ENCODE measurements around the gene DIPK1B. TPM values are rescaled to one million over a fixed set of nuclear protein-coding genes. Genes with fewer than 3 reads are reported as not detected.

Gene DIPK1B
- polyA plus RNA-seq, 1 of the 3 experiments (the other 2 are of a cell fraction): 24.5 TPM

- Histone ChIP-seq H3K9me3 (no peaks in the 10 kb centered on the region), H3F3A (replicated peaks; ENCODE audit: insufficient read depth) (peaks cover 24% of the 10 kb centered on the region), H4K20me1 (ENCODE audit: insufficient read depth) (peaks cover 70% of the 10 kb centered on the region), H2AFZ (ENCODE audit: low read depth) (no peak overlapping the region), H3K27ac (ENCODE audit: low read depth in 2 of 2, low read length in 1 of 2) (no peak overlapping the region; a peak in 1 of 4 replicates), H3K79me2 (ENCODE audit: insufficient read depth) (peaks cover 46% of the 10 kb centered on the region), H3K4me2 (no peak overlapping the region; the same call in 1 of the 2 replicates), H3K9ac (no peak overlapping the region), H3K9me2 (no peaks in the 10 kb centered on the region), H3K36me3 (replicated peaks in 1 of 2; ENCODE audit: control insufficient read depth in 1 of 2, insufficient read depth in 2 of 2, low read length in 1 of 2) (peaks cover 25 to 38% of the 10 kb centered on the region in 2 experiments), H3K4me3 (ENCODE audit: low read depth in 2 of 2, low read length in 1 of 2) (no peak overlapping the region), H3K4me1 (ENCODE audit: control insufficient read depth in 1 of 2, insufficient read depth in 2 of 2, low read depth in 1 of 2, low read length in 1 of 2) (peaks cover 10 to 25% of the 10 kb centered on the region in 2 experiments; a peak in 2 of 4 replicates), H3K27me3 (ENCODE audit: insufficient read depth) (no peaks in the 10 kb centered on the region)
- WGBS (ENCODE audit: low lambda C conversion rate): 93% methylated on average over 6 of the region's 8 CpGs
- ChIA-PET POLR2A (interaction anchor here (1.0 kb wide), 1 partner anchor 10 kb away, joined by 6 read pairs; no protein-coding TSS in a partner anchor), CTCF (interaction anchor here (0.7 kb wide), 1 partner anchor 40 kb away, joined by 3 read pairs; no protein-coding TSS in a partner anchor)
- no peak for TF ChIP-seq JUND (IDR thresholded peaks at IDR 0.05)
- no peak for DNase-seq
Measured at GRCh38 chr9:136723989-136724388, 11.6 kb downstream of the DIPK1B start.

GRCh38 chr9:136724772-136725171 is 12.4 kb downstream of the DIPK1B start:
- Histone ChIP-seq H3K79me2 (ENCODE audit: insufficient read depth) (peaks cover 54% of the 10 kb centered on the region), H4K20me1 (ENCODE audit: insufficient read depth) (peaks cover 70% of the 10 kb centered on the region)

GRCh38 chr9:136725612-136726011 is 13.2 kb downstream of the DIPK1B start:
- Histone ChIP-seq H3K4me1 (ENCODE audit: control insufficient read depth in 1 of 2, insufficient read depth in 2 of 2, low read depth in 1 of 2, low read length in 1 of 2) (peaks cover 12 to 28% of the 10 kb centered on the region in 2 experiments; a peak in 2 of 4 replicates), H3K79me2 (ENCODE audit: insufficient read depth) (peaks cover 62% of the 10 kb centered on the region), H2AFZ (ENCODE audit: low read depth) (no peak overlapping the region), H3K4me3 (ENCODE audit: low read depth in 2 of 2, low read length in 1 of 2) (0 out of 4 replicates have a peak overlapping the region, but pooled peaks of 1 of the 2 experiments have one; percentile 83), H3K9me3 (no peaks in the 10 kb centered on the region), H3K27me3 (ENCODE audit: insufficient read depth) (no peaks in the 10 kb centered on the region), H3F3A (replicated peaks; ENCODE audit: insufficient read depth) (peaks cover 24% of the 10 kb centered on the region), H3K9ac (peak overlapping the region; percentile 95; the same call in 1 of the 2 replicates), H3K4me2 (peak overlapping the region; percentile 84), H3K36me3 (replicated peaks in 1 of 2; ENCODE audit: control insufficient read depth in 1 of 2, insufficient read depth in 2 of 2, low read length in 1 of 2) (peaks cover 25 to 36% of the 10 kb centered on the region in 2 experiments), H3K9me2 (no peaks in the 10 kb centered on the region), H4K20me1 (ENCODE audit: insufficient read depth) (peaks cover 69% of the 10 kb centered on the region), H3K27ac (ENCODE audit: low read depth in 2 of 2, low read length in 1 of 2) (peak overlapping the region; percentile 49 to 58; a peak in 3 of 4 replicates)
- 0 out of 2 replicates have a peak, but pooled peaks have one; percentile 14 for TF ChIP-seq TCF12 (IDR thresholded peaks at IDR 0.05)
- TF ChIP-seq TAF1 (IDR thresholded peaks at IDR 0.05; ENCODE audit: borderline replicate concordance, low read depth, low read length): no peak
- no peak for DNase-seq
- POLR2A ChIA-PET: interaction anchor here (5.2 kb wide), 1 partner anchor 11 kb away, joined by 51 read pairs; no protein-coding TSS in a partner anchor
- CTCF ChIA-PET: interaction anchor here (0.8 to 6.8 kb wide), 3 partner anchors 10 to 193 kb away, joined by 3 to 99 read pairs (median 44); partner anchors contain the start of gene DIPK1B
- 59% methylated on average over 10 of the region's 10 CpGs for WGBS (ENCODE audit: low lambda C conversion rate)

More at GRCh38 chr9:136724772-136725171, 12.4 kb downstream of the DIPK1B start:
- DNase-seq: no peak
- ChIA-PET POLR2A (no interaction called here), CTCF (interaction anchor here (6.2 to 6.8 kb wide), 2 partner anchors 9 to 50 kb away, joined by 44 to 99 read pairs; partner anchors contain the start of gene DIPK1B)
- no peak overlapping the region for H2AFZ ChIP-seq (ENCODE audit: low read depth)
- TF ChIP-seq FOSL2 (IDR thresholded peaks at IDR 0.05; ENCODE audit: borderline replicate concordance, low read depth) (no peak), RAD21 (IDR thresholded peaks at IDR 0.05; ENCODE audit: low read length) (no peak), GATA2 (CRISPR knock-in tag; IDR thresholded peaks at IDR 0.05) (no peak), MXI1 (IDR thresholded peaks at IDR 0.05; ENCODE audit: low read depth, low read length) (no peak), SIN3A (IDR thresholded peaks at IDR 0.05; ENCODE audit: borderline replicate concordance, low read depth, low read length) (no peak), FOXJ3 (CRISPR knock-in tag; IDR thresholded peaks at IDR 0.05) (no peak)
- H3K9ac ChIP-seq: no peak overlapping the region
- peaks cover 24% of the 10 kb centered on the region for H3F3A ChIP-seq (replicated peaks; ENCODE audit: insufficient read depth)
- H3K4me2 ChIP-seq: no peak overlapping the region; the same call in 1 of the 2 replicates
- WGBS (ENCODE audit: low lambda C conversion rate): 93% methylated on average over 7 of the region's 7 CpGs
- no peaks in the 10 kb centered on the region for H3K9me2 ChIP-seq
- no peaks in the 10 kb centered on the region for H3K9me3 ChIP-seq
- peaks cover 25 to 38% of the 10 kb centered on the region in 2 experiments for H3K36me3 ChIP-seq (replicated peaks in 1 of 2; ENCODE audit: control insufficient read depth in 1 of 2, insufficient read depth in 2 of 2, low read length in 1 of 2)
- no peaks in the 10 kb centered on the region for H3K27me3 ChIP-seq (ENCODE audit: insufficient read depth)
- H3K4me3 ChIP-seq (ENCODE audit: low read depth in 2 of 2, low read length in 1 of 2): no peak overlapping the region
- no peak overlapping the region for H3K27ac ChIP-seq (ENCODE audit: low read depth in 2 of 2, low read length in 1 of 2)
- H3K4me1 ChIP-seq (ENCODE audit: control insufficient read depth in 1 of 2, insufficient read depth in 2 of 2, low read depth in 1 of 2, low read length in 1 of 2): peaks cover 12 to 28% of the 10 kb centered on the region in 2 experiments; a peak in 2 of 4 replicates

Measured in SK-N-SH (cell line).